ENCODE measurements around the gene EIF3K.

Gene EIF3K

GRCh38 chr19:38650911-38651584 lies 32.1 kb downstream of the EIF3K start:
- no peak for DNase-seq

GRCh38 chr19:38653028-38653571 lies 34.1 kb downstream of the EIF3K start:
- no peak for DNase-seq

- DNase-seq: no peak
Measured at GRCh38 chr19:38654628-38655055, 35.7 kb downstream of the EIF3K start.

DNA sequence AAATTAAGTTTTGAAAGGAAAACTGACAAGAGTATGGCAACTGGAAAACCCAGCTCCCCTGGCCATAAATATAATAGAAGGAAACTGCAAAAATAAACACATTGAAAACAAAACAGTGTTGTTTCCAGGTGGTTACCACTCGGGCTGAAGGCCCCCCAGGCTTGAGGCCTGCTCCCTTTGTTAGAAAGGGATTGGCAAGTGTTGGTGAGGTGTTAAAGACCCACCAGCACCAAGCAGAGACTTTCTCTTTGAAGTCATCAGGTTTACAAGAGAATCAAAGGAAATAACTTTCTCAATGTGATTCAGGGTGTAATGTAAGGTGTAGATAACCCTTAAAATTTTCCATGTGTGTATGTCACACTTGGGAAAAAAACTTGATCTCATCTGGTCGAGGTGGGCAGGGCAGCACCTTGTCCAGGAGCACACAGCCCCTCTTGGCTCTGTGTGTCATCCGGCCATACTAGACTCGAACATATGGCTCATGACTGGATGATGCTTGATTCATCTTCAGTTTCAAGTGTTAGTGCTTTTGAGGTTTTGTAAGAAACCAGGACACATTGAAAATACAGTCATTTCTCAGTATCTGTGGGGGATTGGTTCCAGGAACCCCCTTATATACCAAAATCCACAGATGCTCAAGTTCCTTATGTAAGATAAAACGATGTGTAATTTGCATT lies 36.3 kb downstream of the EIF3K start:
- DNase-seq: no peak

DNA sequence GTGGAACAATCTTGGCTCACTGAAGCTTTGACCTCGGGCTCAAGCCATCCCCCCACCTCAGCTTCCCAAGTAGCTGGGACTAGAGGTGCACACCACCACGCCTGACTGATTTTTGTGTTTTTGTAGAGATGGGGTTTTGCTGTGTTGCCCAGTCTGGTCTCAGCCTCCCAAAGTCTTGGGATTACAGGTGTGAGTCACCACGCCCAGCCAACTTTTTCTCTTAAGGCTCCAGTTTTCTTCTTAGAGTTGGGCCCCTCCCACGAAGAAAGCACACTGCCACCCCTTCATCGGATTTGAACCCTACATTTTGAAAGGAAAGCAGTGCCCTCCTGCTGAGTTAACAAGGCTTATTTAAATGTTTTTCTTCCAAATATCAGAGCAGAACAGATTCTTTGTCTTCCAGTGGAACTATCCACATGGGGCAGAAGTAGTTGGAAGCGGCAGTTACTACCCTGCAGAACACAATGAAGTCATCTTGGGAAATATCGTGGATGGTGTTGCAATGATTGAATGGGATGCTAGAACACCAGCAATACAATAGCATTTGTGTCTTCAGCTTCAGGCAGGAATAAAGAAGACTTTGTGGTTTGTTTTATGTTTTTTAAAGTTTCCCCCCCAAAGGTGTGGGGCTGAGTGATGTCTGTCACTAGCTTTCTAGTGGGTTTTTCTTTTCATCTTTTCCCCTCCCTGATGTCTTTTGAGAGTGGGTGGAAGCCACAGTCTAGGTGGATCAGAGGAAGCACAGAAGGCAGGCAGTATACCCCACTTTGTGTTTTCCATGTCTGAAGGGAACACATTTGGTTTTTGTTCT lies 37.4 kb downstream of the EIF3K start:
- DNase-seq: no peak

DNA sequence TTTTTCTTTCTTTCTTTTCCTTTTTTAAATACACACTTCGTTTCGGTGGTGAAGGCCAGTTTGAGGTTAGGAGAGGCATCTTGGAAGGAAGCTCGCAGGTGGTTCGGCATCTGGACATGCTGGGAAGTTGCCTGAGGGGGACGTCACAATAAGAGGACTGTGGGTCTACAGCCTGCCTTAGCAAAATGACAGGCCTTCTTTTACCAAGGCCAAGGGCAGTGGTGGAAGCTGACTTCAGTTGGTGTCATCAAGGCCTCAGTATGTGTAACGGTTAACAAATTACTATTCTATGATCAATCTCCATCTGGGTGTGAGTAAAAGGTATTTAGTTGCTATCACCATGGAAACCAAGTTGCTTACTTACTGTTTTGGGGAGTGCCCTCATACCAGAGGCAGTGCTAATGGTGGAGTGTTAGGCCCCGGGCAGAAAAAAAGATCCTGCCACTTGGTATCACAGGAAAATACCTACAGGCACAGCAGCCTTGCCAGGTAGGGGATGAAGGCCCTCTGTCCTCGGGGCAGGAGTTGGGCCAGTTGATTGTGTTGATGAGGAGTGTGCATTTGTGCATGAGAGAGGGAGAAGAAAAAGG lies 38.7 kb downstream of the EIF3K start:
- DNase-seq: peak; percentile 40

- peak; percentile 18 for DNase-seq
Measured at GRCh38 chr19:38658462-38659306, 39.7 kb downstream of the EIF3K start.

GRCh38 chr19:38660724-38661123 lies 41.7 kb downstream of the EIF3K start:
- DNase-seq: no peak

- no peak for DNase-seq
Measured at GRCh38 chr19:38661136-38661535, 42.1 kb downstream of the EIF3K start.

DNA sequence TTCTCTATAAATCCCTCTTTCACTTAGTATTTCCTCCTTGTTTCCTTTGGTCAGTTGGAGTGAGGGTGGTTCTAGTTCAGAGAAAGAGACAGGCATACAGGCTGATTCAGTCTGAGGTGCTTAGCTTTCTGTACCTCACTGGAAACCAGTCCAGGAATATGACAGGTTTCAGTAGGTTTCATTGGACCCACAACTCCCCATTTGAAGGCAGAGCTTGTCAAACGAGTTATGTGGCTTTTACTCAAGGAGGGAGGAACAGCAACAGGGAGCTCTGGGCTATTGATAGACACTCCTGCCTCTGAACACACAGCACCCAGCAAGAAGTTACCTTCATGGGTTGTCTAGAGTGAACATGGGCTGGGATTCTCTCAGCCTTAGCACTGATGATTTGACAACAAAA lies 43.0 kb downstream of the EIF3K start:
- no peak for DNase-seq

DNA sequence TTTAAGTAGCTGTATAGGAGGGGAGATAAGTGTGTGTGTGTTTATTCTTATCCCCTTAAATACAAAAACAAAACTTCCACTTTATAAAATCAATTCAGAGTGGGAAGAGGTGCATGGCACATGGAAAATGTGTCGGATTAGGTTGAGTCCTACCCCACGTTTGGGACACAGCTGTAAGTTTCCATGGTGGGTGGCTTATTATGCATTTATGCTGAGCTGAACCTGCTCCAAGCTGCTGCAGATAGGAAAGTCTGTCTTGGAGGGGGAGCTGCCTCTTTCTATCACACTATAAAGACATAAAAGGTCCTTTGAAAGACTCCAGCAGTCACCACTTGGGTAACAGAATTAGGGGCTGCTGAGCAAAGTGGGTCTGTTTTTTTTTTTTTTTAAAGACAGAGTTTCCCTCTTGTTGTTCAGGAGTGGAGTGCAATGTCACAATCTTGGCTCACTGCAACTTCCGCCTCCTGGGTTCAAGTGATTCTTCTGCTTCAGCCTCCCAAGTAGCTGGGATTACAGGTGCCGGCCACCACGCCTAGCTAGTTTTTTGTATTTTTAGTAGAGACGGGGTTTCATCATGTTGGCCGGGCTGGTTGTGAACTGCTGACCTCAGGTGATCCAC lies 43.7 kb downstream of the EIF3K start:
- DNase-seq: no peak

- no peak for DNase-seq
Measured at GRCh38 chr19:38663156-38663651, 44.2 kb downstream of the EIF3K start.

GRCh38 chr19:38663957-38664502 lies 45.0 kb downstream of the EIF3K start:
- DNase-seq: no peak

DNA sequence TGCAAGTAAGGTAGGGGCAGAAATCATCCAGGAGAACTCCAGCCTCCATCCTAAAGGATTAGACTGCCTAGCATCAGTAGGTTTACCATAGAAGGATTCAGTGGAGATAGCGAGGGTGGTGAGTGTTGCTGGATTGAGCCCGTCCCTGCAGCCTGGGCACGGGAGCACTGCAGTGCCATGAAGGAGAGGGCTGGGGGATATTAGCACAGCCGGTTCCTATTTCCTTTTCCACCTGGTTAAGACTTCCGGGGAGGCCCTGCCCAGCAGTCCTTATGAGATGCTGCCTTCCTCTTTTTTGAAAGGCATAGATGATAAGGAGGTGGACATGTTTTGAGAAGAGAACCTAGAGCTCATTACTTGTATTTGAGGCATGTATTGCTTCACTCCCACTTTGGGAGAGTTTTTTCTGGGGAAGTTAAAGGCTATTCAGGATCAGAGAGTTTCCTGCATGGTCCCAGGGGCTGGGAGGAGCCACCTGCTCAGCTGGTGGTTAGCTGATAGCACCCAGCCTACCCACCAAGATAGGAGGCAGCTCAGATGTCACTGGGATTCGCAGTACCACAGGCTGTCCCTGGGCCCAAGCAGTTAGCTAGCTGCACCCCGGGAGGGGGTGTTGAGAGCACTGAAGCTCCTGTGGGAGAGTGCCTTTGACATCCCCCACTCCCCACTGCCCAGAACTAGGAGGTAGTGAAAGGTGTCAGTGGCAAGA lies 45.7 kb downstream of the EIF3K start:
- no peak for DNase-seq

DNA sequence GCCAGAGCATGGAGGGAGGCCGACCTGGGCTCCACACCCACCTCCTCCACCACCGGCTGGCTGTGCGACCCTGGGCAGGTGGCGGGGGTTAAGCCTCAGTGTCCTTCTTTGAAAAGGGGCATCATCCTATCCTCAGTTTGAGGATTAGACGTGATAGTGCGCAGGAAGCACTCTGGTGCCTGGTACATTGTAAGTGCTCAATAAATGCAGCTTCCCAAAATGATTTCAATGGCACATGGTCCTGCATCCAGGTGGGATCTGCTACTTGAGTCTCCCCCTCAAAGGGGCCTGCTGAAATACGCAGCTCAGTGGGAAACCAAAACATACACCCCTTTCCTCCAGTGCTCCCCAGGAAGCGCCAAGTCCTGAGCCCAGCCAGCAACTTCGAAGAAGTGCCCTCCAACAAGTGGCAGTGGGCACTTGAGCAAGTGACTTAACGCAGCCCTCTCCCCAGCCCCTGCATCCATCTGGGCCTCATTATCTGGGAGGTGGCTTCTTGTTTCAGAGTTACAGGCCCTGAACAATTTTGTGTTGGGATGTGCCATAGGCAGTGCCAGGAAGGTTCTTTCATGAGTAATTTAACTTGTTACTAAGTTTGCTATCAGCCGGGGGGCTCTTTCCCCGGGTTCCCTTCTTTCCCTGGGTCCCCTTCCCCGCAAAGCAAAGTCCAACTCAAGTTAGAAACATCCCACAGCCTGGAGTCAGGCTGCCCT lies 46.4 kb downstream of the EIF3K start:
- DNase-seq: no peak

GRCh38 chr19:38665950-38666662 lies 47.1 kb downstream of the EIF3K start:
- no peak for DNase-seq

DNA sequence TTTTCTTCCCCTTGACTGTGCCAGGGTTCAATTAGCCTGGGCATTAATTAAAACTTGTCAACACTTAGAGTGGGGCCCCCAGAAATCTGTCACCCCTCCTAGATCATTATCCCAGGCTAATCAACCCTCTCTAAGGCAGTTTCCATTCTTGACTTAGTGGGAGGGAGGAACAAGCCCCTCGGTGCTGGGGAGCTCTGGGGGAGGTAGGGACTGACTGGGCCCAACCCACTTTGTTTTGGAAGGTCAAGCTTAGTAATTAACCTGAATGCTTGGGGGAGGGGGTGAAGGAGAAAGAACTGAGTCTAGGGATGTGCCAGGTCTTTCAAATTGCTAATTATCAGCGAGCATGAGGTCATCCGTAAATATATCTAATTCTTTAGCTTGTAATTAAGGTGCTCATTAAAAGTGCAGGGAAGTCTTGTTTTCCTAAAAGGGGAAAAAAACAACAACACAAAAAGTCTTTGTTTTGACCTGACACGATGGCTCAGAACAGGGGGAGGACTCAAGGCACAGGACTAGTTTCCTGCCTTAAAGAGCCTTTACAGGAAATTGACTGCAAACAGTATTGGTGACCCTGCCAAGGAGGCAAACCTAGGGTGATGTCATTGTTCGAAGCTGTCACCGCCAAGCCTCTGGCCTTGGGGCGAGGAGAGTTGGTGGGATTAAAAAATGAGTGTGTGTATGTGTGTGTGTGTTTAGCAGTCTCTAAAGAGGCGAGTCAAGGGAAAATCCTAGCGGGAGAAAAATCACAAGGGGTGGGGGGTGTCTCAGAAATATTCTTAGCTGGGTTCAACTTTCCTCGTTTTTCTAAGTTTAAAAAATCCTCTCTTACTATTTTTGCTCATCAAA lies 47.9 kb downstream of the EIF3K start:
- DNase-seq: no peak

DNA sequence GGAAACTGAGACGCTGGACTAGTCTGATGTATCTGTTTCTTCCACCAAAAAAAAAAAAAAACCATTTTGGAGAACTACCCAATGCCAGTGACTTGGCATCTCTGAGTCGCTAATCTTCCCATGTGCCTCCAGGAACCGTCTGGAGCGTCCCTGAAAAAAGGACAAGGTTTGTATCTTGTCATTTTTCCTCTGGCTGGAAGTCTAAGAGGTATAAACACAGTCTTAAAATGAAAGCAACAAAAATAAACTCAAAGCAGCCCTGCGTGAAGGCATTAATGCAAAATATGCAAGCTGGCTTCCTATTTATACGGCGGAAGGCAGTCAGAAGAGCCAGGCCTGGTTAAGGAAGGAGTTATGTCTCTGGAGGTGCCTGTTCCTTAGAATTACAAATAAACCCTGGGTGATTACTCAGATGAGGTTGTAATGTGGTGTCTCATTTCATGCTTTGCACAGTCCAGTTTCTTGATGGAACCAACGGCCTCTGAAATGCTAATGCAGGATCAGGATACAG lies 48.7 kb downstream of the EIF3K start:
- no peak for DNase-seq

All from GOT3 (cell line).